ENCODE results near the gene PLEKHA6.

- TF ChIP-seq, protein P1, sequence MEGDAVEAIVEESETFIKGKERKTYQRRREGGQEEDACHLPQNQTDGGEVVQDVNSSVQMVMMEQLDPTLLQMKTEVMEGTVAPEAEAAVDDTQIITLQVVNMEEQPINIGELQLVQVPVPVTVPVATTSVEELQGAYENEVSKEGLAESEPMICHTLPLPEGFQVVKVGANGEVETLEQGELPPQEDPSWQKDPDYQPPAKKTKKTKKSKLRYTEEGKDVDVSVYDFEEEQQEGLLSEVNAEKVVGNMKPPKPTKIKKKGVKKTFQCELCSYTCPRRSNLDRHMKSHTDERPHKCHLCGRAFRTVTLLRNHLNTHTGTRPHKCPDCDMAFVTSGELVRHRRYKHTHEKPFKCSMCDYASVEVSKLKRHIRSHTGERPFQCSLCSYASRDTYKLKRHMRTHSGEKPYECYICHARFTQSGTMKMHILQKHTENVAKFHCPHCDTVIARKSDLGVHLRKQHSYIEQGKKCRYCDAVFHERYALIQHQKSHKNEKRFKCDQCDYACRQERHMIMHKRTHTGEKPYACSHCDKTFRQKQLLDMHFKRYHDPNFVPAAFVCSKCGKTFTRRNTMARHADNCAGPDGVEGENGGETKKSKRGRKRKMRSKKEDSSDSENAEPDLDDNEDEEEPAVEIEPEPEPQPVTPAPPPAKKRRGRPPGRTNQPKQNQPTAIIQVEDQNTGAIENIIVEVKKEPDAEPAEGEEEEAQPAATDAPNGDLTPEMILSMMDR (IDR thresholded peaks at IDR 0.05), result no peak
- TF ChIP-seq EZH2 (IDR thresholded peaks at IDR 0.05; ENCODE audit: borderline replicate concordance, insufficient read depth, low read depth, low read length, poor library complexity, severe bottlenecking), result no peak
Observed at GRCh38 chr1:204242920-204243319, 116.8 kb downstream of the PLEKHA6 start.
